ENCODE measurements around the gene PRKCE. TPM values are rescaled to one million over a fixed set of nuclear protein-coding genes. Genes with fewer than 3 reads are reported as not detected.

Gene PRKCE
- total RNA-seq, 1 experiment from 2014 or later: 1.3 TPM

DNA sequence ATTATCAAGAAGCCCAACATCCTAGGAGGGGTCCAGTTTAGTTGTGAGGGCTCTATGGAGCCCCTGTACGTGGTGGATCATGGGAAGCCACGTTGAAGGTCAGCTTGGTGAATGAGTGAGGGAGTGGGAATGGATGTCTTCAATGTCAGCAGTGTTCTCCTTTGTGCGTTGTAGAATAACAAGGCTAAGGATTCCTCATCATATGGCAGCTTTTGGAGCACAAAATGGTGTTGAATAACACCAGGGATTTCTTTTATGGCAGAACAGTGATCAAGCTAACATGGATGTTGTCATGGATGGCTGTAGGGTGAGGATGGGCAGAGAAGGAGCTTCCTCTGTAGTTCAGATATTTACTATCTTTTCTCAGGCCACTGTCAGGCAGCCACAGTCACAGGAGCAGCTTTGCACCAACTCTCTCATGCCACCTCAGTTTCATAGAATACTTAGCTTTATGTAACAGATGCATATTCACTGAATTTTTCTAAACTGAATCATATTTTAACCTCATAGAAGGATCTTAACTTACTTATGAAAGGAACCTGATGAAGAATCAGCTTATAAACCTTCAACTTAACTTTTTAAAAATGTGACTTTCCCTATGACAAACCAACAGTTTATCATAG lies 361.3 kb downstream of the PRKCE start:
- H2BK15ac ChIP-seq (ENCODE audit: low read depth, low read length): no peak overlapping the region
- H2BK20ac ChIP-seq (ENCODE audit: low read depth, low read length, poor library complexity, severe bottlenecking): no peak overlapping the region
- H2BK120ac ChIP-seq (ENCODE audit: low read depth, low read length, poor library complexity, severe bottlenecking): no peak overlapping the region
- Mint-ChIP-seq H3K27me3 (ENCODE audit: low read depth) (no peaks in the 10 kb centered on the region), H3K36me3 (ENCODE audit: insufficient read depth in 1 of 3, low read depth in 3 of 3) (no peaks in the 10 kb centered on the region; a peak in 1 of 7 replicates), H3K4me3 (no peak overlapping the region), H3K27ac (peak overlapping the region in 1 of 3 experiments; percentile 25; a peak in 1 of 7 replicates), H3K9me3 (no peaks in the 10 kb centered on the region), H3K4me1 (peaks cover 30 to 34% of the 10 kb centered on the region in 2 experiments)
- no peak overlapping the region for H3K4ac ChIP-seq (ENCODE audit: low read depth, low read length)
- TF ChIP-seq CTCF (conservative IDR thresholded peaks at IDR 0.05): no peak
- H3K4me1 ChIP-seq (ENCODE audit: insufficient read depth, low read length): peaks cover 15% of the 10 kb centered on the region
- no peaks in the 10 kb centered on the region for H3K79me1 ChIP-seq (ENCODE audit: insufficient read depth, low read depth, low read length, poor library complexity, severe bottlenecking)
- no peak overlapping the region for H3K18ac ChIP-seq (ENCODE audit: insufficient read length, low read depth, low read length)
- no peak overlapping the region for H3K14ac ChIP-seq (ENCODE audit: insufficient read depth, low read length)
- H3K27ac ChIP-seq (ENCODE audit: insufficient read length, low read depth, low read length): no peak overlapping the region
- H4K20me1 ChIP-seq (ENCODE audit: control insufficient read depth, insufficient read depth, insufficient read length): no peaks in the 10 kb centered on the region
- no peak overlapping the region for H4K91ac ChIP-seq (ENCODE audit: insufficient read length, low read depth, low read length)
- no peaks in the 10 kb centered on the region for H3K79me2 ChIP-seq (ENCODE audit: insufficient read depth, low read length)
- H3K23ac ChIP-seq (ENCODE audit: insufficient read length, low read depth, low read length): no peak overlapping the region
- DNase-seq: no peak
- no peak overlapping the region for H3T11ph ChIP-seq (ENCODE audit: low read length)
- H3K23me2 ChIP-seq (ENCODE audit: insufficient read length, low read depth, low read length, poor library complexity, severe bottlenecking): no peaks in the 10 kb centered on the region
- H3K27me3 ChIP-seq (ENCODE audit: insufficient read depth, low read length): no peaks in the 10 kb centered on the region
- no peak overlapping the region for H2AFZ ChIP-seq (ENCODE audit: low read length)
- no CpG with 5 or more reads among the region's 3 CpGs for WGBS (ENCODE audit: extremely low coverage, insufficient read length, low lambda C conversion rate)
- H3K4me2 ChIP-seq (ENCODE audit: insufficient read depth, insufficient read length, low read length): no peak overlapping the region
- no peak overlapping the region for H4K8ac ChIP-seq (replicated peaks; ENCODE audit: insufficient read length, low read depth, low read length)
- no peak overlapping the region for H2AK5ac ChIP-seq (ENCODE audit: insufficient read length, low read length)
- H4K5ac ChIP-seq (ENCODE audit: insufficient read length, low read depth, low read length): no peak overlapping the region
- H3K9ac ChIP-seq (ENCODE audit: extremely low read depth, insufficient read length, low read length): no peak overlapping the region
- no peak overlapping the region for H3K56ac ChIP-seq (ENCODE audit: insufficient read length, low read depth, low read length)
- no peak overlapping the region for H2BK12ac ChIP-seq (ENCODE audit: insufficient read length, low read depth, low read length)
- no peak overlapping the region for H2BK5ac ChIP-seq (ENCODE audit: insufficient read length, low read length)
- no peaks in the 10 kb centered on the region for H3K9me3 ChIP-seq (ENCODE audit: control insufficient read depth, low read depth, low read length)
